IPS-11a (cell line): ENCODE data around the gene IGHMBP2.

ENCODE experiments used
- H3K4me3 ChIP-seq: one replicate; pipeline ENCODE4 v1.5.1; 2013; ENCODE audit warnings: low read depth, low read length, control low read depth

Gene IGHMBP2

DNA sequence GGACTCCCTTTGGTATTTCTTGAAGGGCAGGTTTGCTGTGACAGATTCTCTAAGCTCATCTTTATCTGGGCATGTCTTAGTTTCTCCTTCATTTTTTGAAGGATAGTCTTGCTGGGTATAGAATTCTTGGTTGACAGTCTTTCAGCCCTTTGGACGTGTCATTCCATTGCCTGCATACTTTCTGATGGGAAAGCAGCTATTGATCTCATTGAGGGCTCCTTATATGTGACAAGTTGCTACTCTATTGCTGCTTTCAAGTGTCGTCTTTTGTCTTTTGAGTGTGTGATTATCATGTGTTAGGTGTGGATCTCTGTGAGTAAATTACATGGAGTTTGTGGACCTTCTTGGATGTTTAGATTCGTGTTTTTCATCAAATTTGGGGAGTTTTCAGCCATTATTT lies 21.9 kb downstream of the IGHMBP2 start:
- H3K4me3 ChIP-seq, result no peak overlapping the region

DNA sequence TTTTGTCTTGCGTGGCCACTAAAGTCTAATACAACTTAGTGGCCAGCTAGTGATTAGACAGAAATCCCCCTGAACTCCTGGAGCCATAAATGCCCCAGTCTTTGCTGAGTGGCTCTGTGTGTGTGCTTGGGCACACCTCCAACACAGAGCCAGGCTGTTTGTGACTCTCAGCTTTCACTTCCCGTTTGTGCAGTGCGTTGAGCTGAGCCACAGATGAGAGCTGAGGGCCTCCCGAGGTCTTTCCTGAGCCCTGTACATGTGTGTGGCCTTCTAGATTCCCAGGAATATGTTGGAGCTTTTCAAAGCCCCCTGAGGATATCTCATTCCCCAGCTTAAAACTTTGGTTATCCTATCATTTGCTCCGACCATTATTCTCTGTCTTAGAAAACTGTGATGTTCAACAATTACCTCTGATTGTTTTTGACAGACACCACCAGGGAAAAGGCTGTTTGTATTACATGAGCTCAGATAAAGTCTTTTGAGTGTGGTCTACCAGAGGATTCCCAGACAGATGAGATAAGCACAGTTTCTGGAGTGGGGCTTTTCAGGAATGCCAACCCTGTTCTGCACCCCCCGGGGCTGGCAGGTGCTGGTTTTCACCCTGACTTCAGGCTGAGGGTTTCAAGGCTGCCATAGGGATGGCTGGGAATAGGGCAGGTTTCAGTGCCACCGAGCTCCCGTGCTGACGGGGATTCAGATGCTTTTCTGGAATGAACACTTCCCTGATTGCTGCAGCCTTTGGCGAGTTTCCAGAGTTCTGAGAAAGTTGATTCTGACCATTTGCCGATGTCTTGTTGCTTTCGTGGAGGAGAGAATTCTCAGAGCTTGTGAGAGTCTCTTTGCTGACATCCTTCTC lies 23.8 kb downstream of the IGHMBP2 start:
- no peak overlapping the region for H3K4me3 ChIP-seq

DNA sequence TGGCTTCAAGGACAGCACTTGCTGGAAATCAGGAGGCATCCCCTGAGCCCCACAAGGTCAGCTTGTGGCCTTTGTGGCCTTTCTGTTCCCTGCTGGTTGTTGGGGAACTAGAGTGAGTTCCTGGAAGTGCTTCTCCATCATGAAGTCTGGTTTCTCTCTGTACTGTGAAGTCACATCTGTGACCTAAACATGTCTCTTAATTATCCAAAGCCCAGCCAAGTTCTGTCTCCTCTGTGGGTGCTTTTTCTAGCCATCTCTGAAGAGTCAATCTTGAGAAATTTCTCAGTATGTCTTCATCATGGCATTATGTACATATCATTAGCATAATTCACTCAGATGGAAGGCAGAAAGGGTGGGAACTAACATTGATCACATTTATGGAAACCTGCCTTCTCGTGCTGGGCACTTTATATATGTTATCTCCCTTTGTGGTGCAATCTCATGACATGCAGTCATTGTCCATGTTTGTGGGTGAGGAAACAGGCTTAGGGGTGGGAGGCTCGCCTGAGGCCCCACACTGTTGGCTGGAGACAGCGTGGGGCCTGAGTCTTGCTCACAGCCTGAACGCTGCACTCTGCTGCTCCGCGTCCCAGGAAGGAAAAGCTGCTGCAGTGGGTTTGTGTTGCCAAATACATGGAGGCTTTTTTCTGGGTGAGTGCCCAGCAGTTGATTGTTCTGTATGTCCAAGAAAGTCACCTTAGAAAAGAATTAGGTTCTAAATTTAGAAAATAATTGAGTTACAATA lies 24.6 kb downstream of the IGHMBP2 start:
- H3K4me3 ChIP-seq, result no peak overlapping the region

DNA sequence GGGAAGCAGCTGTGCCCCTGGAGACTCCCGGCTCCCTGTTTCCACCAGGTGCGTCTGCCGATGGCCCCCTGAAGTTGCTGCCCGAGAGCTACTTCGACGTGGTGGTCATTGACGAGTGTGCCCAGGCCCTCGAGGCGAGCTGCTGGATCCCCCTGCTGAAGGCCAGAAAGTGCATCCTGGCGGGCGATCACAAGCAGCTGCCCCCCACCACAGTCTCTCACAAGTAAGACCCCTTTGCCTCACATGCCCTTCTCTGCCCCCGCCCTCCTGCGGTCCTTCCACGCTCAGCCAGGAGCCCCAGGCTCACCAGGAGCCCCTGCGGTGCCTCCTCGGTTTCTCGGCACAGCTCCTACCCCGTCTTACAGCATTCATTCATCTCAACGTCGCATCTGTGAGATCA lies 25.4 kb downstream of the IGHMBP2 start:
- no peak overlapping the region for H3K4me3 ChIP-seq

- H3K4me3 ChIP-seq, result no peak overlapping the region
Measured at GRCh38 chr11:68929706-68930570, 26.2 kb downstream of the IGHMBP2 start.

DNA sequence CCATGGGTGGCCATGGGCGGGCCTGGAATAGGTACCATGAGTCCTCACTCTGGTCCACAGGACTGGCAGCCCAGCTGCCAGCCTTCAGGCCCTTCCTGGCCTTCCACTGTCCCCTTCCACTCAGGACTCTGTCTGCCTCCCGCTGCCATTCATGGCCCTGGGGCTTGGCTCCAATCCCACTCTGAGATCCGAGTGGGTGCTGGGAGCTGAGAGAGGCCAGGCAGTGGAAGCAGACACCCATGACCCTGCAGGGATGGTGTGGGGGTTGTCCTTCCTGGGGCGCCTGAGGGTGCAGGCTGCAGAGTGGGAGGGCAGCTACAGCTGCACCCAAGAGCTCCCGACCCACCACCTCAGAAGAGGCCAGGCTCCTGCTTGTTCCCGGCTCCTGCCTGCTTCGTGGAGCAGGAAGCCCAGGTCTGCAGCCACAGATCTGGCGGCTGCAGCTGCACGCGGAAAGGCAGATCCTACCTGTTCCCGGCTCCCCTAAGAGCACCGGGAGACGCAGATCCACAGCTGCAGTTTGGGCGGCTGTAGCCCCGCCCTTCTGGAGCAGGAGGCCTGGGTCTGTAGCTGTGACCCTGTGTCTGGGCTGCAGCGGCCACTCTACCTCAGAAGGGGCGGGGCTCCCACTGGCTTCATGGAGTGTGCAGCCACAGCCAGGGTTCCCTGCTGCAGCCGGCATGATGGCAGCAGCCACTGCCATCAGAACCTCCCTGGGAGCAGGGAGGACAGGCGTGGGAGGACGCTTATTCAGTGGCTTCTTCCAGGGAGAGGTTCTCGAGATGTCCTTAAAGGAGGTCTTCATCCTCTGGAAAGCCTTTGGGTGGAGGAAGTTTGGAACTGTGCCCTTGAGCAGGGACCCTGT lies 27.5 kb downstream of the IGHMBP2 start:
- H3K4me3 ChIP-seq, result no peak overlapping the region

- H3K4me3 ChIP-seq, result no peak overlapping the region
Measured at GRCh38 chr11:68931911-68932310, 28.2 kb downstream of the IGHMBP2 start.

DNA sequence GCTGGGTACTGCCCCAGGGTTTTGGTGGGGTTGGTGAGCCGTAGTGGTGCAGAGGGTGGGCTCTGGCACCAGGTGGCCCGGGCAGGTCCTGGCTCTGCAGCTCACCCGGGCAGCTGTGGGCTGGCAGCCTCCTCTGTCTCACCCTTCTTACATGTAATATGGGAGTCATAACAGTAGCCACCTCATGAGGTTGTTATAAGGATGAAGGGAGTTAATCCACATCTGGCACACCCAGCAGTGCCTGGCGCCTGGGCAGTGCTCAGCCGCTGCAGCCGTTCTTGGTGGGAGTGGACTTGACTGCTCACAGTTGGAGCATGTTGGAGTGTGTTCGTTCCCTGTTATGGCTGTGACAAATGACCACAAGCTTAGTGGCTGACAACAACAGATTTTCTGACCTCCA lies 28.7 kb downstream of the IGHMBP2 start:
- H3K4me3 ChIP-seq, result no peak overlapping the region

DNA sequence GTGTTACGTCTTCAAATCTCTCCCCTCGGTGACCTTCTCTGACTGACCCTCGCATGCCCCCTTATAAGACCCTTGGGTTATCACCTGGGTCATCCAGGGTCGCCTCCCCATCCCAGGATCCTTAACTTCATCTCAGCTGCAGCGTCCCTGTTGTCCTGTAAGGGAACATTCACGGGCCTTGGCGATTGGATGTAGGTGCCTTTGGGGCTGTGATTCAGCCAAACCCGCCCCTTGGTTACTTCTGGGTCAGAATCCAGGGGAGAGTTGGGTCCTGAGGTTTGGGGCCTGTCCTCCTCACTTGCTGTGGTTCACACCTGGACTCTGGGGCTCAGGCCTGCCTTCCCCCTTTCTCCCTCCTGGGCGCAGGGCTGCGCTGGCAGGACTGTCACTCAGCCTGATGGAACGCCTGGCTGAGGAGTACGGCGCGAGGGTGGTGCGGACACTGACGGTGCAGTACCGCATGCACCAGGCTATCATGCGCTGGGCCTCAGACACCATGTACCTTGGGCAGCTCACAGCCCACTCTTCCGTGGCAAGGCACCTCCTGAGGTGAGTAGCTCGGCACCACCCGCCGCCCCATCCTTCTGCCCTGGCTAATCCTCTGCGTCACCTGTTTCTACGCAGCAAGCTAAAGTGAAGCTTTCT lies 29.4 kb downstream of the IGHMBP2 start:
- no peak overlapping the region for H3K4me3 ChIP-seq

DNA sequence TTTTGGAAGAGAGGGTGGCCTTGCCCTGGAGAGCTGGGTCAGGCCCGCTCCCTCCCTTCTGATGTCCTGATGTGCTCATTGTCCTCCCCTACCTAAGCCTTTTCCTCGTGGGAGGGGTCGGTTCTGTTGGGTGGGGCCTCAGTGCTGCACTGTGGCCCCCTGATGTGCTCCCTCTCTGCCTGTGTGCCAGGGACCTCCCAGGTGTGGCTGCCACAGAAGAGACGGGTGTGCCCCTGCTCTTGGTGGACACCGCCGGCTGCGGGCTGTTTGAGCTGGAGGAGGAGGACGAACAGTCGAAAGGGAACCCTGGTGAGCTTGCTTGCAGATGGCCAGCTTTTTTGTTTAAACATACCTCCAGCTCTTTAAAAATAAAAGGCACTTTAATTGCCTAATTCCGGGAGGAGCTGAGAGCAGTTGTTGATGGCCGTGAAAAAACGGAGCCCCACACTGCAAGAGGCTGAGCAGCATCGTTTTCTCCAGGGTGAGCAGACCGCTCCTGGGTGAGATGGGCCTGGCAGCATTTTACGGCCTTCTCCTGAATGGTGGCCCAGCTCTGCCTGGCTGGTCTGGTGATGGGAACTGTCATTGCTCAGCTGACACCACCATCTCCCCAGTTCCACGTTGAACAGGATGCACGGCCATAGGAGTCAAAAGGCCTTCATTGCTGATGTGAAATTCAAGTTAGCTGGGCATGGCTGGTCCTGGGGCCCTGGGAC lies 30.1 kb downstream of the IGHMBP2 start:
- H3K4me3 ChIP-seq, result no peak overlapping the region

DNA sequence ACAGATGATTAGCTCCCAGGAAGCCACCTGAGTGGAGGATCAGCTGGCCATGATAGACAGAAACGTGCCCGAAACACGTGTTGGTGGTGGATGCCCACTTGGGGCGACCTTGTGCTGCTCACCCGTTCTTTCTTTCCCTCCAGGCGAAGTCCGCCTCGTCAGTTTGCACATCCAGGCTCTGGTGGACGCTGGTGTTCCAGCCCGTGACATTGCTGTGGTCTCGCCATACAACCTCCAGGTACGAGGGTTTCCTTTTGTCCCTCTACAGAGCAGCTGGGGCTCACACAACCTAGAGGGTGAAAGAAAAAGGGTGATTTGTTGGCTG lies 30.6 kb downstream of the IGHMBP2 start:
- no peak overlapping the region for H3K4me3 ChIP-seq

DNA sequence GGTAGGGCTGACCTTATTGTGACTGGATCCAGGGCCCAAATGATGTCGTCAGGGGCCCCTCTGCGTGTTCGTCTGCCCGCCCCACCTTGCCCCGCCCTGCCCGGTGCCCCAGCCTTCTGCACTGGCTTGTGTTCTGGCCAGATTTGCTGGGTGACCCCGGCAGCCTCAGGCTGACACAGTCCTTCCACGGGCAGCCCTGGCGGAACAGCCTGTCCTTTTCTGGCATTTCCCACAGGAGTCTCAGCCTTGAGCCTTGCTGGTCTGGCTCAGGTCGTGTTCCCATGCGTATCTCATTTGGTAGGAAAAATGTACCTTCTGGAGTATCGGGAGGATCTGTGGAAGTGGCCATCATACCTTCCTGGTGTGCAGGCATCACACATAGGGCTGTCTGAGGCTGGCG lies 31.0 kb downstream of the IGHMBP2 start:
- no peak overlapping the region for H3K4me3 ChIP-seq

DNA sequence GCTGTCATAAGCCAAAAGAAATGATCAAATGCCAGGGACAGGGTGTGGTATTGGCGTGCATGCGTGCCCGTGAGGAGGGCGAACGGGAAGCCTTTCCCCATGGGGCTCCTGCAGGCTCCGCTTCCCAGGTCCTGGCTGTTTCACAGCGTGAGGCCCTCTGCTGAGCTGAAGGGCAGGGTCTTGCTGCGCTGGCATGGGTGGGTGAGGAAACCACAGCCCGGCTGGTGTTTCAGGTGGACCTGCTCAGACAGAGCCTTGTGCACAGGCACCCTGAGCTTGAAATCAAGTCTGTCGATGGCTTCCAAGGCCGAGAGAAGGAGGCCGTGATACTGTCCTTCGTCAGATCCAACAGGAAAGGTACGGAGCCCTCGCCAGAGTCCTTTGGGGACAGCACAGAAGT lies 31.4 kb downstream of the IGHMBP2 start:
- H3K4me3 ChIP-seq, result no peak overlapping the region

DNA sequence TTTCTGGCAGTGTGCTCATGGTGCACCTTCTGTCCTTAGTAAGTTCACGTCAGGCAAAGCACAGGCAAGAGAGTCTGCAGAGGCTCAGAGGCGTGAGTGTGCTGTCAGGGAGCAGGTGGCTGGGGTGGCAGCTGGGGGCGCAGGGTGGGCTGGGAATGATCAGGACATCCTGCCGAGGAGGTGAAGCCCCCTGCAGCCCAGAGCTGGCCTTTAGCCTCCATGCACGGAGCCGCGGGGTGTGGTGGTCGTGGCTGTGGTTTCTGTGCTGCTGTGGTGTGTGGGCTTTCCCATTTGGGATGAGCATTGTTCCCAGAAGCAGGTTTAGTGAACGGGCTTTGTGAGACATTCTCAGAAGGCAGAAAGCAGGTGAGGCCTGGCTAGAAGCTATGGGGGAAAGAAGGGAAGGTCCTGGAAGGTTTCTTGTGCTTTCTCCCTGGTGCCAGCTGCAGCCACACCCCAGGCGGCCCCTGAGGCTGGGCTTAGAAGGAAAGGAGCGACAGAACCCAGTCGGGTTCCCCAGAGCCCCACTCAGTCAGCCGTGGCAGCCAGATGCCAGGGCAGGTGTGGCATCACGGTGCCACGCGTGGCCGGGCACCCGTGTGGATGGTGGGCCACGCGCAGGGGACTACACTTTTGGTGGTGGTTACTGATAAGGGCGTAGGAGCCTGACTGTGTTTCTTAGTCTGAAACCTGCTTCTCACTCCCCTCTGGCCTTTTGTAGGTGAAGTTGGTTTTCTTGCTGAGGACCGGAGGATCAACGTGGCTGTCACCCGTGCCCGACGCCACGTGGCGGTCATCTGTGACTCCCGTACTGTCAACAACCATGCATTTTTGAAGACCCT lies 32.0 kb downstream of the IGHMBP2 start:
- H3K4me3 ChIP-seq, result no peak overlapping the region

DNA sequence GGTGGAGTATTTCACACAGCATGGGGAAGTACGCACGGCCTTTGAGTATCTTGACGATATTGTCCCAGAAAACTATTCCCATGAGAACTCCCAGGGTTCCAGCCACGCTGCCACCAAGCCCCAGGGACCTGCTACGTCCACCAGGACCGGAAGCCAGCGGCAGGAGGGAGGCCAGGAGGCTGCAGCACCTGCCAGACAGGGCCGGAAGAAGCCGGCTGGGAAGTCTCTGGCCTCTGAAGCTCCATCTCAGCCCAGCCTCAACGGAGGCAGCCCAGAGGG lies 32.6 kb downstream of the IGHMBP2 start:
- H3K4me3 ChIP-seq, result no peak overlapping the region

GRCh38 chr11:68936676-68937620 lies 33.3 kb downstream of the IGHMBP2 start:
- no peak overlapping the region for H3K4me3 ChIP-seq

- no peak overlapping the region for H3K4me3 ChIP-seq
Measured at GRCh38 chr11:68938088-68938487, 34.4 kb downstream of the IGHMBP2 start.
